ENCODE measurements around the gene RNF40. TPM values are rescaled to one million over a fixed set of nuclear protein-coding genes. Genes with fewer than 3 reads are reported as not detected.

Gene RNF40
- total RNA-seq, 4 donors from 2014 or later = 53.8 to 81.1 (median 73.4) TPM

- H3K9me3 ChIP-seq = no peaks in the 10 kb centered on the region
- intact Hi-C loops (cut with DNase I) = no loop called here
- TF ChIP-seq POLR2A (IDR thresholded peaks at IDR 0.05) (no peak), CTCF (IDR thresholded peaks at IDR 0.05) (no peak)
- WGBS, 2 donors = 34 to 47% methylated on average over 5 to 6 of the region's 6 CpGs
- peak overlapping the region; percentile 15 to 46 (median 37) for H3K4me3 ChIP-seq
- peak overlapping the region; percentile 79 to 95 (median 90) for H3K27ac ChIP-seq
- H3K27me3 ChIP-seq = no peaks in the 10 kb centered on the region
- DNase-seq = no peak
- peaks cover 13 to 38% (median 29%) of the 10 kb centered on the region in 3 donors for H3K4me1 ChIP-seq
- peaks cover 39 to 71% (median 41%) of the 10 kb centered on the region in 3 donors for H3K36me3 ChIP-seq
These were observed 20.6 kb upstream of the RNF40 start for GRCh38 chr16:30741461-30741914.

- H3K4me1 ChIP-seq = peaks cover 20 to 55% (median 35%) of the 10 kb centered on the region in 3 donors
- peaks cover 16 to 49% (median 18%) of the 10 kb centered on the region in 3 donors for H3K36me3 ChIP-seq
- H3K27ac ChIP-seq = peak overlapping the region in 1 of 4 donors; percentile 31
- no peak for DNase-seq
- no peaks in the 10 kb centered on the region for H3K27me3 ChIP-seq
- TF ChIP-seq POLR2A (IDR thresholded peaks at IDR 0.05) (no peak), CTCF (IDR thresholded peaks at IDR 0.05) (no peak)
- 93 to 99% methylated on average over 9 to 11 of the region's 11 CpGs for WGBS, 2 donors
- H3K4me3 ChIP-seq = no peak overlapping the region
- intact Hi-C loops (cut with DNase I) = no loop called here
- H3K9me3 ChIP-seq = no peaks in the 10 kb centered on the region
These were observed 18.4 kb upstream of the RNF40 start for GRCh38 chr16:30743716-30744115.

GRCh38 chr16:30744183-30744582 lies 17.9 kb upstream of the RNF40 start:
- Histone ChIP-seq H3K27me3 (no peaks in the 10 kb centered on the region), H3K9me3 (no peaks in the 10 kb centered on the region), H3K27ac (peak overlapping the region in 1 of 4 donors; percentile 31), H3K4me3 (no peak overlapping the region), H3K36me3 (peaks cover 12 to 44% (median 16%) of the 10 kb centered on the region in 3 donors), H3K4me1 (peaks cover 20 to 54% (median 35%) of the 10 kb centered on the region in 3 donors)
- no peak for TF ChIP-seq POLR2A (IDR thresholded peaks at IDR 0.05)
- no peak for TF ChIP-seq CTCF (IDR thresholded peaks at IDR 0.05)
- DNase-seq = no peak
- intact Hi-C loops (cut with DNase I) = no loop called here
- 76 to 82% methylated on average over 2 of the region's 2 CpGs for WGBS, 2 donors

GRCh38 chr16:30745082-30745481 lies 17.0 kb upstream of the RNF40 start:
- 63 to 77% methylated on average over 2 of the region's 2 CpGs for WGBS, 2 donors
- no peak overlapping the region for H3K27ac ChIP-seq
- H3K27me3 ChIP-seq = no peaks in the 10 kb centered on the region
- peaks cover 9 to 41% (median 16%) of the 10 kb centered on the region in 3 donors for H3K36me3 ChIP-seq
- no peaks in the 10 kb centered on the region for H3K9me3 ChIP-seq
- no peak for DNase-seq
- intact Hi-C loops (cut with DNase I) = no loop called here
- H3K4me3 ChIP-seq = no peak overlapping the region
- TF ChIP-seq CTCF (IDR thresholded peaks at IDR 0.05) = no peak
- TF ChIP-seq POLR2A (IDR thresholded peaks at IDR 0.05) = no peak
- H3K4me1 ChIP-seq = peaks cover 15 to 54% (median 31%) of the 10 kb centered on the region in 3 donors

DNA sequence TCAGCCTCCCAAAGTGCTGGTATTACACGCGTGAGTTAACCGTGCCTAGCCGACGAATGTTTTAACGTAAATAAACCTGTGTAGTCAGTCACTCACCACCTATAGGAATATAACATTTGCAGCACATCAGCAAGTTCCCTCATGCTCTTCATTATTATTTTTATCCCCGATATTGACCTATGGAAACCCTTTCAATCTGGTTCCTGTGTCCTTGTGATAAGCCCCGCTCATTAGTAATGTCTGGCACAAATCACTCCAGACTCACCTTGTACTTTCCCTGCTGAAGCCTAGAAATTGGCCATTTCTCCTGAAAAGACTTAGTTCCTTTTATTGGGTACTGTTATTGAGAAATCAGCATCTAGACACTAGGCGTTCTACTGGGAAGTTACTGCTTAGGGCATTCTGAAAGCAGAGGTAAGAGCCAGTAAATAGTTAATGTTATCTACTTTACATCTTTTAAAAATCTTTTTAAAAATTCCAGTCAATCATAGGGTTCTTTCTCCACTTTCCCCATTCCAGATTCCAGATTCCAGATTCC lies 15.4 kb upstream of the RNF40 start:
- TF ChIP-seq CTCF (IDR thresholded peaks at IDR 0.05) (no peak), POLR2A (IDR thresholded peaks at IDR 0.05) (no peak)
- H3K36me3 ChIP-seq = peaks cover 16 to 57% (median 16%) of the 10 kb centered on the region in 3 donors
- intact Hi-C loops (cut with DNase I) = no loop called here
- no peaks in the 10 kb centered on the region for H3K27me3 ChIP-seq
- no peak overlapping the region for H3K4me3 ChIP-seq
- peaks cover 10 to 40% (median 16%) of the 10 kb centered on the region in 3 donors for H3K4me1 ChIP-seq
- H3K9me3 ChIP-seq = no peaks in the 10 kb centered on the region
- 86 to 89% methylated on average over 9 of the region's 9 CpGs for WGBS, 2 donors
- H3K27ac ChIP-seq = peak overlapping the region in 2 of 4 donors; percentile 86 to 91
- DNase-seq = no peak
